HEK293 (cell line): ENCODE results near the gene TP53I11.
A peak's percentile ranks its signal among the peaks of the same experiment; 100 is the strongest.

ENCODE experiments used
- CTCF ChIA-PET: fragments of 350-600 bp; formaldehyde crosslinking; extraction: SDS; loops from one replicate; lab custom pipeline; 2021; ENCODE audit warnings: antibody characterized with exemption; lab: Yijun Ruan, JAX
- POLR2A ChIA-PET: fragments of 300-600 bp; formaldehyde crosslinking; extraction: SDS; loops from one replicate; lab custom pipeline; 2020; ENCODE audit warnings: antibody characterized with exemption, inconsistent platforms; lab: Yijun Ruan, JAX
- H3K27ac ChIP-seq: fragments of 200-500 bp; sonication (Bioruptor generic); 2 replicates; pipeline ENCODE4 v1.5.1; 2014; ENCODE audit warnings: low read depth, low read length, control low read depth, inconsistent platforms; ENCODE audit errors: extremely low read depth
- H3K36me3 ChIP-seq, 2 experiments: fragments of 200-500 bp in 1 of 2; sonication (Bioruptor generic) in 1 of 2; 1 replicate in 1 of 2; 2 replicates in 1 of 2; pipeline ENCODE4 v1.5.1; 2014 to 2017; ENCODE audit warnings: inconsistent platforms in 2 of 2, low read length in 2 of 2; ENCODE audit not compliant: control insufficient read depth in 2 of 2, insufficient read depth in 1 of 2
- H3K4me1 ChIP-seq: fragments of 200-500 bp; sonication (Bioruptor generic); 2 replicates; pipeline ENCODE4 v1.5.1; 2014; ENCODE audit warnings: mild to moderate bottlenecking, low read length, inconsistent platforms; ENCODE audit not compliant: control insufficient read depth, insufficient read depth
- H3K4me3 ChIP-seq: 2 replicates; pipeline ENCODE4 v1.5.1; 2011; ENCODE audit warnings: low read depth, mild to moderate bottlenecking, control low read depth, low read length, moderate library complexity
- H3K9me3 ChIP-seq: fragments of 200-500 bp; sonication (Bioruptor generic); 2 replicates; pipeline ENCODE4 v1.5.1; 2014; ENCODE audit warnings: low read depth, low read length, inconsistent platforms; ENCODE audit not compliant: control insufficient read depth, insufficient read depth
- BCL11A ChIP-seq: fragments of 450-650 bp; formaldehyde crosslinking; IDR thresholded peaks from 2 replicates; pipeline ENCODE4 v1.5.1; 2016; ENCODE audit warnings: low read depth, missing biosample characterization, missing genetic modification characterization
- GLI2 ChIP-seq: fragments of 450-650 bp; formaldehyde crosslinking; IDR thresholded peaks from 2 replicates; pipeline ENCODE4; 2017; ENCODE audit warnings: missing biosample characterization, missing genetic modification characterization, low read depth, borderline replicate concordance
- HOXC10 ChIP-seq: sonication (generic); formaldehyde crosslinking; IDR thresholded peaks from 2 replicates; pipeline ENCODE4 v1.8.1; 2023; ENCODE audit warnings: mild to moderate bottlenecking, missing genetic modification reagents
- SP2 ChIP-seq: fragments of 450-650 bp; formaldehyde crosslinking; IDR thresholded peaks from 2 replicates; pipeline ENCODE4 v1.5.1; 2016; ENCODE audit warnings: missing biosample characterization, missing genetic modification characterization
- SP7 ChIP-seq: fragments of 450-650 bp; formaldehyde crosslinking; IDR thresholded peaks from 2 replicates; pipeline ENCODE4 v1.5.1; 2016; ENCODE audit warnings: missing biosample characterization, missing genetic modification characterization
- ZNF10 ChIP-seq: fragments of 450-650 bp; formaldehyde crosslinking; IDR thresholded peaks from 2 replicates; pipeline ENCODE4 v1.5.1; 2017; ENCODE audit warnings: missing biosample characterization, missing genetic modification characterization
- ZNF239 ChIP-seq: fragments of 450-650 bp; formaldehyde crosslinking; IDR thresholded peaks from 2 replicates; pipeline ENCODE4 v1.5.1; 2016; ENCODE audit warnings: missing biosample characterization, missing genetic modification characterization
- ZNF37A ChIP-seq: fragments of 450-650 bp; IDR thresholded peaks from 2 replicates; pipeline ENCODE4 v1.5.1; 2018; ENCODE audit warnings: missing biosample characterization, missing genetic modification characterization
- ZNF549 ChIP-seq: fragments of 450-650 bp; IDR thresholded peaks from 2 replicates; pipeline ENCODE4 v1.5.1; 2018; ENCODE audit warnings: missing biosample characterization, missing genetic modification characterization, mild to moderate bottlenecking, inconsistent platforms, moderate library complexity
- ZNF623 ChIP-seq: fragments of 450-650 bp; formaldehyde crosslinking; IDR thresholded peaks from 2 replicates; pipeline ENCODE4 v1.5.1; 2016; ENCODE audit warnings: missing biosample characterization, missing genetic modification characterization
- ZNF658 ChIP-seq: fragments of 450-650 bp; formaldehyde crosslinking; IDR thresholded peaks from 2 replicates; pipeline ENCODE4; 2016; ENCODE audit warnings: missing biosample characterization, missing genetic modification characterization
- ZNF664 ChIP-seq: fragments of 450-650 bp; formaldehyde crosslinking; IDR thresholded peaks from 2 replicates; pipeline ENCODE4 v1.5.1; 2016; ENCODE audit warnings: missing biosample characterization, missing genetic modification characterization
- ZNF776 ChIP-seq: fragments of 450-650 bp; formaldehyde crosslinking; IDR thresholded peaks from 2 replicates; pipeline ENCODE4 v1.5.0; 2017; ENCODE audit warnings: missing biosample characterization, missing genetic modification characterization, borderline replicate concordance
- ZNF792 ChIP-seq: fragments of 450-650 bp; formaldehyde crosslinking; IDR thresholded peaks from 2 replicates; pipeline ENCODE4 v1.5.1; 2016; ENCODE audit warnings: missing biosample characterization, missing genetic modification characterization
- TF ChIP-seq, protein P1 (sequence below): fragments of 450-650 bp; formaldehyde crosslinking; IDR thresholded peaks from 2 replicates; pipeline ENCODE4 v1.5.1; 2016; ENCODE audit warnings: missing biosample characterization, missing genetic modification characterization
- TF ChIP-seq, protein P2 (sequence below): fragments of 450-650 bp; formaldehyde crosslinking; IDR thresholded peaks from 2 replicates; pipeline ENCODE4 v1.5.1; 2016; ENCODE audit warnings: missing biosample characterization, missing genetic modification characterization
- TF ChIP-seq, protein P3 (sequence below): fragments of 450-650 bp; formaldehyde crosslinking; IDR thresholded peaks from 2 replicates; pipeline ENCODE4 v1.5.0; 2017; ENCODE audit warnings: missing biosample characterization, missing genetic modification characterization, borderline replicate concordance
- TF ChIP-seq, protein P4 (sequence below): fragments of 450-650 bp; formaldehyde crosslinking; IDR thresholded peaks from 2 replicates; pipeline ENCODE4 v1.5.1; 2016; ENCODE audit warnings: missing biosample characterization, missing genetic modification characterization
- TF ChIP-seq, protein P5 (sequence below): fragments of 450-650 bp; formaldehyde crosslinking; IDR thresholded peaks from 2 replicates; pipeline ENCODE4 v1.5.1; 2016; ENCODE audit warnings: missing biosample characterization, missing genetic modification characterization

The TP53I11 gene

DNA sequence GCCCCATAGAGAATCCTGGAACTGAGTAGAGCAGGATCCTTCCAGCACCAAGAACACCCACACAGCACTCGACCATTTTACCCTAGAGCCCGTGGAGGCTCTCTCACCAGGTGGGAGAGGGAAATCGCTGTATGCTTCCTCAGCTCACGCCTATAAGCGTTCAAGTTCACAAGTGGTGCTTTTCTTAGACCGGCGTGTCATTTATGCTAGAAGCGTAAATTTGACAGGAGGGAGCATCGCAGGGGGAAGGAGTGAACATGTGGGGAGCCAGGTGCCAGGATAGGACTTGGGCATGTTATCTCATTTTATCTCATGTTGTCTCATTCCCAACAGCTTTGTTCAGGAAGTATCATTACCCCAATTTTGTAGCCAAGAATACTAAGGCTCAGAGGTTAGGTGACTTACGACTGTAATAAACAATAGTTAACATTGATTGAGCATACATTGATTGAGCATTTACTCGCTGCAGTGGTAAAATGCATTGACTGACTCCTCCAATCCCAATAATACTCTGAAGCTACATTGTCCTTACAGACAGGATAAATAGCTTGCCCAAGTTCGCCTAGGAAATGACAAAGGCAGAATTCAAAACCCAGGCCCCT is 19.1 kb upstream of the TP53I11 start:
- no peaks in the 10 kb centered on the region for H3K36me3 ChIP-seq
- H3K27ac ChIP-seq = no peak overlapping the region
- no peak overlapping the region for H3K4me3 ChIP-seq
- TF ChIP-seq, protein P1, sequence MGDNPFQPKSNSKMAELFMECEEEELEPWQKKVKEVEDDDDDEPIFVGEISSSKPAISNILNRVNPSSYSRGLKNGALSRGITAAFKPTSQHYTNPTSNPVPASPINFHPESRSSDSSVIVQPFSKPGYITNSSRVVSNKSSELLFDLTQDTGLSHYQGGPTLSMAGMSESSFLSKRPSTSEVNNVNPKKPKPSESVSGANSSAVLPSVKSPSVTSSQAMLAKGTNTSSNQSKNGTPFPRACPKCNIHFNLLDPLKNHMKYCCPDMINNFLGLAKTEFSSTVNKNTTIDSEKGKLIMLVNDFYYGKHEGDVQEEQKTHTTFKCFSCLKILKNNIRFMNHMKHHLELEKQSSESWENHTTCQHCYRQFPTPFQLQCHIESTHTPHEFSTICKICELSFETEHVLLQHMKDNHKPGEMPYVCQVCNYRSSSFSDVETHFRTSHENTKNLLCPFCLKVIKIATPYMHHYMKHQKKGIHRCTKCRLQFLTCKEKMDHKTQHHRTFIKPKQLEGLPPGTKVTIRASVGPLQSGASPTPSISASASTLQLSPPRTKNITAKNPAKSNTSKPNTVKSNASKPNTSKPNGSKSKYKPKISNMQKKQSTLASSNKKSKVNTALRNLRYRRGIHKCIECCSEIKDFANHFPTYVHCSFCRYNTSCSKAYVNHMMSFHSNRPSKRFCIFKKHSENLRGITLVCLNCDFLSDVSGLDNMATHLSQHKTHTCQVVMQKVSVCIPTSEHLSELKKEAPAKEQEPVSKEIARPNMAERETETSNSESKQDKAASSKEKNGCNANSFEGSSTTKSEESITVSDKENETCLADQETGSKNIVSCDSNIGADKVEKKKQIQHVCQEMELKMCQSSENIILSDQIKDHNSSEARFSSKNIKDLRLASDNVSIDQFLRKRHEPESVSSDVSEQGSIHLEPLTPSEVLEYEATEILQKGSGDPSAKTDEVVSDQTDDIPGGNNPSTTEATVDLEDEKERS (tag by site-specific recombination) = no peak
- TF ChIP-seq ZNF37A (no peak), ZNF239 (tag by site-specific recombination) (no peak), ZNF658 (tag by site-specific recombination) (no peak), BCL11A (tag by site-specific recombination) (no peak), SP2 (tag by site-specific recombination) (no peak), HOXC10 (CRISPR knock-in tag) (no peak)
- TF ChIP-seq, protein P2, sequence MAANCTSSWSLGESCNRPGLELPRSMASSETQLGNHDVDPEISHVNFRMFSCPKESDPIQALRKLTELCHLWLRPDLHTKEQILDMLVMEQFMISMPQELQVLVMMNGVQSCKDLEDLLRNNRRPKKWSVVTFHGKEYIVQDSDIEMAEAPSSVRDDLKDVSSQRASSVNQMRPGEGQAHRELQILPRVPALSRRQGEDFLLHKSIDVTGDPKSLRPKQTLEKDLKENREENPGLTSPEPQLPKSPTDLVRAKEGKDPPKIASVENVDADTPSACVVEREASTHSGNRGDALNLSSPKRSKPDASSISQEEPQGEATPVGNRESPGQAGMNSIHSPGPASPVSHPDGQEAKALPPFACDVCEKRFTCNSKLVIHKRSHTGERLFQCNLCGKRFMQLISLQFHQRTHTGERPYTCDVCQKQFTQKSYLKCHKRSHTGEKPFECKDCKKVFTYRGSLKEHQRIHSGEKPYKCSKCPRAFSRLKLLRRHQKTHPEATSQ (tag by site-specific recombination) = no peak
- H3K4me1 ChIP-seq = no peaks in the 10 kb centered on the region
- H3K9me3 ChIP-seq = no peaks in the 10 kb centered on the region
- CTCF ChIA-PET = interaction anchor here (1.3 kb wide), 1 partner anchor 33 kb away, joined by 5 read pairs; no protein-coding TSS in a partner anchor
- POLR2A ChIA-PET = no interaction called here

DNA sequence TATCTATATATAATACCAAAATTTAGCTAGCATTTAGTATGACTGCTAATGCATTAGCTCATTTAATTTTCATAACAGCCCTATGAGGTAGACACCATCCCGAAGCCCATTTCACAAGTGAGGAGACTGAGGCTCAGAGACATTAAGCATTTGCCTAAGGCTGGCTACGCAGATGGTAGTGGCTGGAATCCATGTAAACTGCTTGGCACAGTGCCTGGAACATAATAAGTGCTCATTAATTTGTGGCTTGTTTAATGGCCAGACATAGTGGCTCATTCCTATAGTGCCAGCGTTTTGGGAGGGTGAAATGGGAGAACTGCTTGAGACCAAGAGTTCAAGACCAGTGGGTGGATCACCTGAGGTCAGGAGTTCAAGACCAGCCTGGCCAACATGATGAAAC is 17.8 kb upstream of the TP53I11 start:
- no peaks in the 10 kb centered on the region for H3K4me1 ChIP-seq
- POLR2A ChIA-PET = no interaction called here
- CTCF ChIA-PET = no interaction called here
- no peak overlapping the region for H3K27ac ChIP-seq
- no peak overlapping the region for H3K4me3 ChIP-seq
- no peaks in the 10 kb centered on the region for H3K36me3 ChIP-seq
- no peaks in the 10 kb centered on the region for H3K9me3 ChIP-seq
- TF ChIP-seq, protein P3, sequence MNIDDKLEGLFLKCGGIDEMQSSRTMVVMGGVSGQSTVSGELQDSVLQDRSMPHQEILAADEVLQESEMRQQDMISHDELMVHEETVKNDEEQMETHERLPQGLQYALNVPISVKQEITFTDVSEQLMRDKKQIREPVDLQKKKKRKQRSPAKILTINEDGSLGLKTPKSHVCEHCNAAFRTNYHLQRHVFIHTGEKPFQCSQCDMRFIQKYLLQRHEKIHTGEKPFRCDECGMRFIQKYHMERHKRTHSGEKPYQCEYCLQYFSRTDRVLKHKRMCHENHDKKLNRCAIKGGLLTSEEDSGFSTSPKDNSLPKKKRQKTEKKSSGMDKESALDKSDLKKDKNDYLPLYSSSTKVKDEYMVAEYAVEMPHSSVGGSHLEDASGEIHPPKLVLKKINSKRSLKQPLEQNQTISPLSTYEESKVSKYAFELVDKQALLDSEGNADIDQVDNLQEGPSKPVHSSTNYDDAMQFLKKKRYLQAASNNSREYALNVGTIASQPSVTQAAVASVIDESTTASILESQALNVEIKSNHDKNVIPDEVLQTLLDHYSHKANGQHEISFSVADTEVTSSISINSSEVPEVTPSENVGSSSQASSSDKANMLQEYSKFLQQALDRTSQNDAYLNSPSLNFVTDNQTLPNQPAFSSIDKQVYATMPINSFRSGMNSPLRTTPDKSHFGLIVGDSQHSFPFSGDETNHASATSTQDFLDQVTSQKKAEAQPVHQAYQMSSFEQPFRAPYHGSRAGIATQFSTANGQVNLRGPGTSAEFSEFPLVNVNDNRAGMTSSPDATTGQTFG (tag by site-specific recombination) = no peak
- TF ChIP-seq ZNF664 (peak; percentile 89), ZNF623 (tag by site-specific recombination) (no peak), ZNF776 (tag by site-specific recombination) (no peak), ZNF549 (tag by site-specific recombination) (no peak), ZNF10 (tag by site-specific recombination) (no peak), SP7 (tag by site-specific recombination) (no peak), ZNF792 (tag by site-specific recombination) (no peak), GLI2 (no peak)
- TF ChIP-seq, protein P4, sequence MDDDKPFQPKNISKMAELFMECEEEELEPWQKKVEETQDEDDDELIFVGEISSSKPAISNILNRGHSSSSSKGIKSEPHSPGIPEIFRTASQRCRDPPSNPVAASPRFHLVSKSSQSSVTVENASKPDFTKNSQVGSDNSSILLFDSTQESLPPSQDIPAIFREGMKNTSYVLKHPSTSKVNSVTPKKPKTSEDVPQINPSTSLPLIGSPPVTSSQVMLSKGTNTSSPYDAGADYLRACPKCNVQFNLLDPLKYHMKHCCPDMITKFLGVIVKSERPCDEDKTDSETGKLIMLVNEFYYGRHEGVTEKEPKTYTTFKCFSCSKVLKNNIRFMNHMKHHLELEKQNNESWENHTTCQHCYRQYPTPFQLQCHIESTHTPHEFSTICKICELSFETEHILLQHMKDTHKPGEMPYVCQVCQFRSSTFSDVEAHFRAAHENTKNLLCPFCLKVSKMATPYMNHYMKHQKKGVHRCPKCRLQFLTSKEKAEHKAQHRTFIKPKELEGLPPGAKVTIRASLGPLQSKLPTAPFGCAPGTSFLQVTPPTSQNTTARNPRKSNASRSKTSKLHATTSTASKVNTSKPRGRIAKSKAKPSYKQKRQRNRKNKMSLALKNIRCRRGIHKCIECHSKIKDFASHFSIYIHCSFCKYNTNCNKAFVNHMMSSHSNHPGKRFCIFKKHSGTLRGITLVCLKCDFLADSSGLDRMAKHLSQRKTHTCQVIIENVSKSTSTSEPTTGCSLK (tag by site-specific recombination) = no peak
- TF ChIP-seq, protein P5, sequence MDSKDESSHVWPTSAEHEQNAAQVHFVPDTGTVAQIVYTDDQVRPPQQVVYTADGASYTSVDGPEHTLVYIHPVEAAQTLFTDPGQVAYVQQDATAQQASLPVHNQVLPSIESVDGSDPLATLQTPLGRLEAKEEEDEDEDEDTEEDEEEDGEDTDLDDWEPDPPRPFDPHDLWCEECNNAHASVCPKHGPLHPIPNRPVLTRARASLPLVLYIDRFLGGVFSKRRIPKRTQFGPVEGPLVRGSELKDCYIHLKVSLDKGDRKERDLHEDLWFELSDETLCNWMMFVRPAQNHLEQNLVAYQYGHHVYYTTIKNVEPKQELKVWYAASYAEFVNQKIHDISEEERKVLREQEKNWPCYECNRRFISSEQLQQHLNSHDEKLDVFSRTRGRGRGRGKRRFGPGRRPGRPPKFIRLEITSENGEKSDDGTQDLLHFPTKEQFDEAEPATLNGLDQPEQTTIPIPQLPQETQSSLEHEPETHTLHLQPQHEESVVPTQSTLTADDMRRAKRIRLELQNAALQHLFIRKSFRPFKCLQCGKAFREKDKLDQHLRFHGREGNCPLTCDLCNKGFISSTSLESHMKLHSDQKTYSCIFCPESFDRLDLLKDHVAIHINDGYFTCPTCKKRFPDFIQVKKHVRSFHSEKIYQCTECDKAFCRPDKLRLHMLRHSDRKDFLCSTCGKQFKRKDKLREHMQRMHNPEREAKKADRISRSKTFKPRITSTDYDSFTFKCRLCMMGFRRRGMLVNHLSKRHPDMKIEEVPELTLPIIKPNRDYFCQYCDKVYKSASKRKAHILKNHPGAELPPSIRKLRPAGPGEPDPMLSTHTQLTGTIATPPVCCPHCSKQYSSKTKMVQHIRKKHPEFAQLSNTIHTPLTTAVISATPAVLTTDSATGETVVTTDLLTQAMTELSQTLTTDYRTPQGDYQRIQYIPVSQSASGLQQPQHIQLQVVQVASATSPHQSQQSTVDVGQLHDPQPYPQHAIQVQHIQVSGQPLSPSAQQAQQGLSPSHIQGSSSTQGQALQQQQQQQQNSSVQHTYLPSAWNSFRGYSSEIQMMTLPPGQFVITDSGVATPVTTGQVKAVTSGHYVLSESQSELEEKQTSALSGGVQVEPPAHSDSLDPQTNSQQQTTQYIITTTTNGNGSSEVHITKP = 0 out of 2 replicates have a peak, but pooled peaks have one; percentile 16
